ENCODE results near the gene PRMT2.

DNA sequence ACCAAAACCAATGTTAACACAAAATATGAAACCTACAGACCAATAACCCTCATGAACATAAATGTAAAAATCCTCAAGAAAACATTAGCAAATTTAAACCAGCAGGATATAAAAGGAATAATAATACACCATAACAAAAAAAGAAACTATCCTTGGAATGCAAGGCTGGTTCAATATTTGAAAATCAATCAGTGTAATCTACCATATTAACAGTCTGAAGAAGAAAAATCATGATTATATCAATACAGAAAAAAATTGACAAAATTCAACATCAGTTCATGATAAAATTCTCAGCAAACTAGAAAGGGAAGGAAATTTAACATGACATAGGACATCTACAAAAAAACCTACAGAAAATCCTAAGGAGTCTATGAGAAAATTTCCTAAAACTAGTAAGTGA is 19.8 kb downstream of the PRMT2 start:
- TF ChIP-seq, protein P1, sequence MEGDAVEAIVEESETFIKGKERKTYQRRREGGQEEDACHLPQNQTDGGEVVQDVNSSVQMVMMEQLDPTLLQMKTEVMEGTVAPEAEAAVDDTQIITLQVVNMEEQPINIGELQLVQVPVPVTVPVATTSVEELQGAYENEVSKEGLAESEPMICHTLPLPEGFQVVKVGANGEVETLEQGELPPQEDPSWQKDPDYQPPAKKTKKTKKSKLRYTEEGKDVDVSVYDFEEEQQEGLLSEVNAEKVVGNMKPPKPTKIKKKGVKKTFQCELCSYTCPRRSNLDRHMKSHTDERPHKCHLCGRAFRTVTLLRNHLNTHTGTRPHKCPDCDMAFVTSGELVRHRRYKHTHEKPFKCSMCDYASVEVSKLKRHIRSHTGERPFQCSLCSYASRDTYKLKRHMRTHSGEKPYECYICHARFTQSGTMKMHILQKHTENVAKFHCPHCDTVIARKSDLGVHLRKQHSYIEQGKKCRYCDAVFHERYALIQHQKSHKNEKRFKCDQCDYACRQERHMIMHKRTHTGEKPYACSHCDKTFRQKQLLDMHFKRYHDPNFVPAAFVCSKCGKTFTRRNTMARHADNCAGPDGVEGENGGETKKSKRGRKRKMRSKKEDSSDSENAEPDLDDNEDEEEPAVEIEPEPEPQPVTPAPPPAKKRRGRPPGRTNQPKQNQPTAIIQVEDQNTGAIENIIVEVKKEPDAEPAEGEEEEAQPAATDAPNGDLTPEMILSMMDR (IDR thresholded peaks at IDR 0.05; ENCODE audit: insufficient read depth, low read length, poor library complexity, severe bottlenecking) = no peak
- no peak for TF ChIP-seq EZH2phosphoT487 (conservative IDR thresholded peaks at IDR 0.05; ENCODE audit: low read length)

All from SU-DHL-6 (cell line).